HepG2 (cell line): ENCODE results near the gene SEMA5B.

ENCODE experiments used
- CBX1 ChIP-seq: IDR thresholded peaks from one replicate; pipeline ENCODE4 v1.6.1; 2016; ENCODE audit warnings: antibody characterized with exemption, low read depth
- EP300 ChIP-seq, 3 experiments: sonication (generic) in 1 of 3; formaldehyde crosslinking in 1 of 3; IDR thresholded peaks; 2 replicates each; pipeline versions ENCODE4 v1.5.1 to v1.6.1; 2011 to 2020; ENCODE audit warnings: low read depth in 2 of 3, low read length in 2 of 3, borderline replicate concordance in 1 of 3, improper control_type of control experiment in 1 of 3, mild to moderate bottlenecking in 1 of 3, missing genetic modification reagents in 1 of 3, moderate library complexity in 1 of 3
- FOSL1 ChIP-seq: sonication (generic); formaldehyde crosslinking; IDR thresholded peaks from 2 replicates; pipeline ENCODE4 v1.9.0; 2021; ENCODE audit warnings: missing genetic modification reagents, borderline replicate concordance
- HCFC1 ChIP-seq: fragments of 150-350 bp; IDR thresholded peaks from 2 replicates; pipeline ENCODE4 v1.6.1; 2014; ENCODE audit warnings: low read depth, low read length
- KDM2A ChIP-seq: sonication (generic); formaldehyde crosslinking; IDR thresholded peaks from 2 replicates; pipeline ENCODE4 v1.4.0; 2020; ENCODE audit warnings: low read depth, missing genetic modification reagents, borderline replicate concordance
- POLR2A ChIP-seq, 2 experiments: IDR thresholded peaks; 2 replicates each; pipeline ENCODE4 v1.6.1; 2011; ENCODE audit warnings: low read depth in 2 of 2, low read length in 2 of 2, mild to moderate bottlenecking in 1 of 2, moderate library complexity in 1 of 2; ENCODE audit not compliant: insufficient read depth in 1 of 2
- RBM22 ChIP-seq: fragments of 200-400 bp; formaldehyde crosslinking; optimal IDR thresholded peaks from 2 replicates; pipeline ENCODE3; 2017; ENCODE audit warnings: mild to moderate bottlenecking, low read length, moderate library complexity
- SIN3A ChIP-seq: IDR thresholded peaks from 2 replicates; pipeline ENCODE4 v1.6.1; 2011; ENCODE audit warnings: low read depth, mild to moderate bottlenecking, control low read depth, low read length, borderline replicate concordance
- SP5 ChIP-seq: IDR thresholded peaks from 2 replicates; pipeline ENCODE4 v1.6.1; 2016; ENCODE audit warnings: low read depth, borderline replicate concordance
- YY1 ChIP-seq: IDR thresholded peaks from 2 replicates; pipeline ENCODE4 v1.6.1; 2011; ENCODE audit warnings: low read length, low read depth, moderate library complexity, mild to moderate bottlenecking; ENCODE audit not compliant: insufficient read depth, insufficient replicate concordance
- ZNF263 ChIP-seq: sonication (generic); formaldehyde crosslinking; IDR thresholded peaks from 2 replicates; pipeline ENCODE4 v1.4.0; 2020; ENCODE audit warnings: missing genetic modification reagents
- ZZZ3 ChIP-seq: sonication (generic); formaldehyde crosslinking; IDR thresholded peaks from 2 replicates; pipeline ENCODE4 v1.4.0; 2020; ENCODE audit warnings: missing genetic modification reagents, mild to moderate bottlenecking, borderline replicate concordance
- TF ChIP-seq, protein P1 (sequence below): sonication (generic); formaldehyde crosslinking; IDR thresholded peaks from 2 replicates; pipeline ENCODE4 v1.5.0; 2020; ENCODE audit warnings: mild to moderate bottlenecking, missing genetic modification reagents, moderate library complexity
- TF ChIP-seq, protein P2 (sequence below): sonication (generic); formaldehyde crosslinking; IDR thresholded peaks from 2 replicates; pipeline ENCODE4 v1.8.1; 2023; ENCODE audit warnings: missing genetic modification reagents, inconsistent platforms, borderline replicate concordance

DNA sequence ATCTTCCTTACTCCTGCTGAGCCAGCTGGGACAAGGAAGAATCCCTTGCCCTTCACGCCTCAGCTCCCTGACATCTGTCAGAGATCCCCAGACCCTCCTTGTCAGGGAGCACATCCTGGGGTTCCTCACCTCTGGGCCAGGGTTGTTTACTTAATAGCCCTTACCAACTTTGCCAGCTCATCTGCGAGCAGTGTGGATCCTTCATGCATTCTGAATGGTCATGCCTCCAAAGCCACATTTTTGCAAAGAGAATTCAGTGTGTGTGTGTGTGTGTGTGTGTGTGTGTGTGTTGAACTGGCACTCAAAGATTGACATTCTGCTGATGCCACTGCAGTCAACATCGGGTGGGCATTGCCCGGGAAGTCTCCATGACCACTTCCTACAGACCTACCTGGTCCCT, 120.1 kb downstream of the SEMA5B start:
- TF ChIP-seq CBX1, result no peak
- no peak for TF ChIP-seq POLR2A (IDR thresholded peaks at IDR 0.05; ENCODE audit: insufficient read depth in 1 of 2, low read depth in 2 of 2, low read length in 2 of 2)
- TF ChIP-seq, protein P1, sequence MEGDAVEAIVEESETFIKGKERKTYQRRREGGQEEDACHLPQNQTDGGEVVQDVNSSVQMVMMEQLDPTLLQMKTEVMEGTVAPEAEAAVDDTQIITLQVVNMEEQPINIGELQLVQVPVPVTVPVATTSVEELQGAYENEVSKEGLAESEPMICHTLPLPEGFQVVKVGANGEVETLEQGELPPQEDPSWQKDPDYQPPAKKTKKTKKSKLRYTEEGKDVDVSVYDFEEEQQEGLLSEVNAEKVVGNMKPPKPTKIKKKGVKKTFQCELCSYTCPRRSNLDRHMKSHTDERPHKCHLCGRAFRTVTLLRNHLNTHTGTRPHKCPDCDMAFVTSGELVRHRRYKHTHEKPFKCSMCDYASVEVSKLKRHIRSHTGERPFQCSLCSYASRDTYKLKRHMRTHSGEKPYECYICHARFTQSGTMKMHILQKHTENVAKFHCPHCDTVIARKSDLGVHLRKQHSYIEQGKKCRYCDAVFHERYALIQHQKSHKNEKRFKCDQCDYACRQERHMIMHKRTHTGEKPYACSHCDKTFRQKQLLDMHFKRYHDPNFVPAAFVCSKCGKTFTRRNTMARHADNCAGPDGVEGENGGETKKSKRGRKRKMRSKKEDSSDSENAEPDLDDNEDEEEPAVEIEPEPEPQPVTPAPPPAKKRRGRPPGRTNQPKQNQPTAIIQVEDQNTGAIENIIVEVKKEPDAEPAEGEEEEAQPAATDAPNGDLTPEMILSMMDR (CRISPR knock-in tag), result no peak
- TF ChIP-seq, protein P2, sequence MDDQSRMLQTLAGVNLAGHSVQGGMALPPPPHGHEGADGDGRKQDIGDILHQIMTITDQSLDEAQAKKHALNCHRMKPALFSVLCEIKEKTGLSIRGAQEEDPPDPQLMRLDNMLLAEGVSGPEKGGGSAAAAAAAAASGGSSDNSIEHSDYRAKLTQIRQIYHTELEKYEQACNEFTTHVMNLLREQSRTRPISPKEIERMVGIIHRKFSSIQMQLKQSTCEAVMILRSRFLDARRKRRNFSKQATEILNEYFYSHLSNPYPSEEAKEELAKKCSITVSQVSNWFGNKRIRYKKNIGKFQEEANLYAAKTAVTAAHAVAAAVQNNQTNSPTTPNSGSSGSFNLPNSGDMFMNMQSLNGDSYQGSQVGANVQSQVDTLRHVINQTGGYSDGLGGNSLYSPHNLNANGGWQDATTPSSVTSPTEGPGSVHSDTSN, result no peak
- TF ChIP-seq EP300 (IDR thresholded peaks at IDR 0.05; ENCODE audit: low read depth in 2 of 2, low read length in 2 of 2), result no peak
- TF ChIP-seq EP300 (CRISPR knock-in tag; IDR thresholded peaks at IDR 0.05; ENCODE audit: borderline replicate concordance), result no peak
- TF ChIP-seq SP5, result no peak
- no peak for TF ChIP-seq SIN3A
- no peak for TF ChIP-seq RBM22
- no peak for TF ChIP-seq FOSL1 (CRISPR knock-in tag)
- no peak for TF ChIP-seq YY1
- no peak for TF ChIP-seq HCFC1
- TF ChIP-seq ZZZ3 (CRISPR knock-in tag), result no peak
- TF ChIP-seq KDM2A (CRISPR knock-in tag), result no peak
- no peak for TF ChIP-seq ZNF263 (CRISPR knock-in tag)
